Tibial nerve (tissue), 4 donors: ENCODE results near the gene OVOL2.

ENCODE experiments used
- CTCF ChIP-seq, 5 experiments: fragments of 200-600 bp in 3 of 5; fragments of 450-650 bp in 2 of 5; sonication (generic) in 3 of 5; IDR thresholded peaks; one replicate each; pipeline ENCODE4 v1.5.1; 2016 to 2019; ENCODE audit warnings: antibody characterized with exemption in 5 of 5, mild to moderate bottlenecking in 3 of 5, moderate library complexity in 2 of 5
- EP300 ChIP-seq, 2 donors: sonication (generic); formaldehyde crosslinking; IDR thresholded peaks; one replicate each; pipeline ENCODE4 v1.6.1; 2017; ENCODE audit warnings: antibody characterized with exemption in 2 of 2, mild to moderate bottlenecking in 1 of 2
- POLR2A ChIP-seq, 2 donors: fragments of 450-650 bp; IDR thresholded peaks; one replicate each; pipeline ENCODE4 v1.6.1; 2017; ENCODE audit warnings: antibody characterized with exemption in 2 of 2, mild to moderate bottlenecking in 2 of 2, moderate library complexity in 2 of 2

- TF ChIP-seq EP300 (IDR thresholded peaks at IDR 0.05) (no peak), CTCF (IDR thresholded peaks at IDR 0.05) (no peak), POLR2A (IDR thresholded peaks at IDR 0.05) (no peak)
Measured at GRCh38 chr20:18057994-18058349, 256 bp upstream of the OVOL2 start.
